ENCODE data around the gene DGUOK.

The DGUOK gene

GRCh38 chr2:73997813-73998212, 71.1 kb downstream of the DGUOK start:
- no peak for DNase-seq (ENCODE audit: low read depth, low spot score)

- DNase-seq (ENCODE audit: low read depth, low spot score): no peak
These were observed 71.8 kb downstream of the DGUOK start for GRCh38 chr2:73998451-73998850.

GRCh38 chr2:73998933-73999332, 72.3 kb downstream of the DGUOK start:
- DNase-seq (ENCODE audit: low read depth, low spot score): no peak

- no peak for DNase-seq (ENCODE audit: low read depth, low spot score)
These were observed 73.4 kb downstream of the DGUOK start for GRCh38 chr2:73999881-74000597.

- no peak for DNase-seq (ENCODE audit: low read depth, low spot score)
These were observed 74.0 kb downstream of the DGUOK start for GRCh38 chr2:74000666-74001065.

DNA sequence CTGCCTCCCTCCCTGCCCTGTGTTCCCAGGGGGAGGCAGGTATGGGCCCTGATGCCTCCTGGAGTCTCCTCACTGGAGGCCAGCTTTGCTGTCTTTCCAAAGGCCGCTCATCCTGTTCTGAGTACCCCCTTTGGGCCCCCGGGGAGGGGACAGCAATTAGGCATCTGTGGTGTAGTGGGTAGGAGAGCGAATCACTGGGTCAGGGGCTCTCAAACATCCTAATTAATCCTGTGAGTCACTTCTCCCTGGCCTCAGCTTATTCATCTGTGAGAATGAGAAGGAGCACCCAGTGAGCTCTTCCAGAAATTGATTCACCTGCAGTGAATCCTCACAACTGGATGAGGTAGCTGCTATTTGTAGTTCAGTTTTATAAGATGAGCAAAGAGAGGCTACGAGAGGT, 74.4 kb downstream of the DGUOK start:
- DNase-seq (ENCODE audit: low read depth, low spot score): no peak

DNA sequence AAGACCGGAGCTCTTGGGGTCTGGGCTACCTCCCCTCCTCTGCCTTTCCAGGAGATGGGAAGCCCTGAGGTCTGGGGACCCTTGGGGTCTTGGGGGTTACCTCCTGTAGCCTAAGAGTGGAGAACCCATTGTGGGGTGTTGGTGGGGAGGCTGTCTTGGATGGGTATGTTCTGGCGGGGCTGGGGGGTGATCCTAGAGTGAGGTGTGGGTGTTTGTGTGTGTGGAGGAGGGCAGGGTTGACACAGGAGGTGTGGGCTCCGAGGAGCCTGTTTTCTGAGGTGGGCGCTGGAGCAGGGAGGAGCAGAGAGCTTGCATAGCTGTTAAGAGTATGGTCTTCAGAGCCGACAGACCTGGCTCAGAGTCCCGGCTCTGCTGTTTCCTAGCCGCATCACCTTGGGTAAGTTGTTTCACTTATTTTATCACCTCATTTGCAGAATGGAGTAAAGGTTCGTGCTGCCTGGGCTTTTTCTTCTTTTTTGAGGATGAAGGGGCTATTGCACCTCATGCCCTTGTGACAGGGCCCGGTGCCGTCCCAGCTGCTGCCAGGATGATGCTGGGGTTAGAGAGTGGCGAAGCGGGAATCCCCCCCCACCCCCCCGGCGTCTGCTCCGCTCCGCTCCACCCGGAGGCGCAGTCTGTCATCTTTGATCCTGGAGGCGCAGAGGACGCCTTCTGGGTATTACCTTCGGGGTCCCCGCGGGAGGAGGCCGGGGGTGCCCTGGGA, 75.3 kb downstream of the DGUOK start:
- no peak for DNase-seq (ENCODE audit: low read depth, low spot score)

GRCh38 chr2:74002505-74003421, 76.1 kb downstream of the DGUOK start:
- DNase-seq (ENCODE audit: low read depth, low spot score): no peak

DNA sequence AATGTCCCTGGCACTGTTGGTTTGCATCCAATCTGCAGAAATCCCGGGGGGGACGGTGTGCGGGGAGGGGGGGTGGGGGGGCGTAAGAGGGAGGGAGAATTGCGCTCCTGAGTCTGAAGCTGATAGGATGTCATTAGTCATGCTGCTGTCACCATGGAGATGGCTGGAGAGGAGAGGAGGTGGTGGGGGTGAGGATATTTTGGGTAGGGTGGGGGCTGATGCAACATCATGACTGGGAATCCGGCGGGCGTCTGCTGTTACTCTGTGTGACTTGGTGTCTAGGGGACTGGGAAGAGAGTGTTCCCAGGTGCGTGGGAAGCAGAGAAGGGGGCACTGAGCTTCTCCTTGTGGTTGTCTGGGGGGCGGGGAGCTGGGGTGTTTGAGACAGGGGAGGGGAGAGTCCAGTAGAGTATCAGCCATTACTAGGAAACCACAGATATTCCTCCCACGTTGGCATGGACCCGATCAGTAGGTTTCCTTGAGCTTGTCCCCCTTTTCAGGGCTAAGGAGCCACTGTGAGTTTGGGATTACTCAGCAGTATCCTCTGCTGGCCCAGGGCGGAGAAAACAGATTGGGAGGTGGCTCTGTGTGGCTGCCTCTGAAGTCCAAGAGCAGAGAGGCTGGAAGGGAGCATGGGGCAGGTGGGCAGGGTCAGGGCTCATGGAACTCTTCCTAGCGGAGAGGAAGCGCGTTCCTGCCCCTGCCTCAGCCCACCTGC, 77.0 kb downstream of the DGUOK start:
- DNase-seq (ENCODE audit: low read depth, low spot score): no peak

GRCh38 chr2:74004212-74005182, 77.8 kb downstream of the DGUOK start:
- DNase-seq (ENCODE audit: low read depth, low spot score): no peak

DNA sequence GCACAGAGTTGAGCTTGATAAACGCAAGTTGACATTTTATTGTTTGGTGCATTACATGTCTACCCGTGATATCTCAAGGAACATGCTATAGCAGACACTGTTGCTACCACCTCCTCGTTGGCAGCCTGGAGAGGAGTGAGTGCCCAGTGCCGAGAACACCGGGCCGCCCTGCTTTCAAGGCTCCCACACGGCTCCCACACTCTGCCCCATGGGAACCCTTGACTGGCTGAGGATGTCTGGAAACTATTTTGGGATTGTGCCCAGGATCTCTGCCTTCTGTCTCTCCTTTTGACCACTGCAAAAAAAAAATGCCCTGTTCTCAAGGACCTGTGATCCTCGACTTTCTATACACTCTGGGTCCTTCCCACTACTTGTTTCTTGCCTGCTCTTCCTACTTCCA, 79.1 kb downstream of the DGUOK start:
- DNase-seq (ENCODE audit: low read depth, low spot score): no peak

- DNase-seq (ENCODE audit: low read depth, low spot score): no peak
These were observed 79.8 kb downstream of the DGUOK start for GRCh38 chr2:74006459-74006858.

DNA sequence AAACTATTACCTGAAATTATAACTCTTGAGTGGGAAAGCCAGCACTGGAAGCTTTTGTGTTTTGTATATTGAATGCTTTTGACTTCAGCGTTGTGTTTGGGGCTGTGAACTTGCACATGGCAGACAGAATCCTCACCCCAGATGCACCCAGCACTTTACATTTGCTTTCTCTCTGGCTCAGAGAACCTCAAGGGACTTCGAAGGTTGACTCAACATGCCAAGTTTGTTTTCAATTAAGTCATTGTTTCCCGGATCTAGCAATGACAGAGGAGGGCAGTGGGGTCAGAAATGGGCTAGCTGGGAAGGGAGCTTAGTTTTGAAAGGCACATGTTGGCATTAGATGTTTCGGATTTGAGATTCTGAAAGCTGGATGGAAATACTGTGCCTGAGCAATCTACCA, 80.4 kb downstream of the DGUOK start:
- no peak for DNase-seq (ENCODE audit: low read depth, low spot score)

GRCh38 chr2:74007711-74008110, 81.0 kb downstream of the DGUOK start:
- no peak for DNase-seq (ENCODE audit: low read depth, low spot score)

All from iPS DF 19.7 (cell line).